Measurements from ENCODE around the gene RAD51B. TPM values are rescaled to one million over a fixed set of nuclear protein-coding genes. Genes with fewer than 3 reads are reported as not detected.

The RAD51B gene
- total RNA-seq, 1 experiment from 2014 or later: 7.2 TPM

- Histone ChIP-seq H3K36me3 (no peaks in the 10 kb centered on the region), H3K9me3 (no peaks in the 10 kb centered on the region), H3K27me3 (no peaks in the 10 kb centered on the region), H3K4me3 (no peak overlapping the region)
- DNase-seq: peak; percentile 41
Observed at GRCh38 chr14:68577802-68578541, 758.4 kb downstream of the RAD51B start.

DNA sequence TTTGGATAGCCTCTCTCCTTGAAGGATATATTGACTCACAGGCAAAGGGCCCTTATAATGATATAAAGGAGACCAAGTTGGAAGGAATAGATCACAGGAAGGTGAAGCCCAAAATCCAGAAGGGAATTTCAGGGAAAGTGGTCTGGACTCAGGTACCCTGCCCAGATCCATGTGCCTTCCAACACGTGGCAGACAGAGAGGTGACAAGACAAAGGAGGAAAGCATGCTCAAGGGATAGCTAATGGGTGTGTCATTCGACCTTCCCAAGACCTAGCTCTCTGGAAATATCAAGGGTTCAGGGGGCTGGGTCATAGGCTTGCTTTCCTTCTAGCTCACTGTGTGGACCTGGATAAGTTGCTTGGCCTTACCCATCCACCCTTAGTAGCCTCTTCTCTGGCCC, 759.0 kb downstream of the RAD51B start:
- no peaks in the 10 kb centered on the region for H3K36me3 ChIP-seq
- no peaks in the 10 kb centered on the region for H3K9me3 ChIP-seq
- DNase-seq: no peak
- H3K27me3 ChIP-seq: no peaks in the 10 kb centered on the region
- H3K4me3 ChIP-seq: no peak overlapping the region

GRCh38 chr14:68580096-68580645, 760.6 kb downstream of the RAD51B start:
- Histone ChIP-seq H3K9me3 (no peaks in the 10 kb centered on the region), H3K4me3 (no peak overlapping the region), H3K27me3 (no peaks in the 10 kb centered on the region), H3K36me3 (no peaks in the 10 kb centered on the region)
- no peak for DNase-seq

GRCh38 chr14:68580671-68581070, 761.1 kb downstream of the RAD51B start:
- Histone ChIP-seq H3K9me3 (no peaks in the 10 kb centered on the region), H3K4me3 (no peak overlapping the region), H3K36me3 (no peaks in the 10 kb centered on the region), H3K27me3 (no peaks in the 10 kb centered on the region)
- no peak for DNase-seq

GRCh38 chr14:68583548-68584280, 764.1 kb downstream of the RAD51B start:
- Histone ChIP-seq H3K27me3 (no peaks in the 10 kb centered on the region), H3K9me3 (no peaks in the 10 kb centered on the region), H3K36me3 (no peaks in the 10 kb centered on the region), H3K4me3 (no peak overlapping the region)
- no peak for DNase-seq

DNA sequence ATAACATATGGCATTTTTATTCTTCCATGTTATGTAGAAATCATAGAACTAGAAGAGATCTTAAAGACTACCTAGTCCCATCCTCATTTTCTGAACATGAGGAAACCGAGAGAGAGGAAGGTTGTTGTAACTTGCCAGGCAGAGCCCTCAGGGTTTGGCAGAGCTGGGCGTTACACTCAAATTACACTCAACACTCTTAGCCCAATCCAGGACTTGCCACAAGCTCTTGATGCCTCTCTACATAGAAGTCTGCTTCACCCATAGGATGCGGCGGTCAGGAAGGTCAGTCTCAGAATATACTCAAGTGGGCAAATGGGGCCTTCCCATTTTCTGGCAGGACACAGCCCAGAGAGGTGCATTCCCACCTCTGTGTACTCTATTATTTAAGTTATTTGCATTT, 765.2 kb downstream of the RAD51B start:
- no peak for DNase-seq
- H3K9me3 ChIP-seq: no peaks in the 10 kb centered on the region
- H3K4me3 ChIP-seq: no peak overlapping the region
- no peaks in the 10 kb centered on the region for H3K27me3 ChIP-seq
- H3K36me3 ChIP-seq: no peaks in the 10 kb centered on the region

DNA sequence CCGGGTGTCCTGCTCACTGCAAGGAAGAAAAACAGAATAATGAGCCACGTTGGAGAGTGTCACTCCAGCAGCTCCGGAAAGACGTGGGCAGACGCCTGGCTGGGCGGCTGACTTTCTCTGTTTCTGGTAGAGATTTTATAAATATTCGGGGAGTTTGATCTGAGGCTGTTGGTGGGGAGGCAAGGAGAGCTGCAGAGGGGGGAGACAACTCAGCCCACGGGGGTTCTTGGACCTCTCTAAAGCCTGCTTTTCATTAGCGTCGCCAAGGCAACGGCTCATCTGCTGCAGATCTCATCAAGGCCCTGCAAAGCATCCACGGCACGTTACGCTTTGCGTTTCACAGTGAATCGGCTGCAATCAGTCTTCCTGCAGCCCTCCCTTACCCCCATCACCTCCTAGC, 766.1 kb downstream of the RAD51B start:
- H3K27me3 ChIP-seq: no peaks in the 10 kb centered on the region
- H3K9me3 ChIP-seq: no peaks in the 10 kb centered on the region
- no peaks in the 10 kb centered on the region for H3K36me3 ChIP-seq
- H3K4me3 ChIP-seq: no peak overlapping the region
- no peak for DNase-seq

- Histone ChIP-seq H3K36me3 (no peaks in the 10 kb centered on the region), H3K4me3 (no peak overlapping the region), H3K27me3 (no peaks in the 10 kb centered on the region), H3K9me3 (no peaks in the 10 kb centered on the region)
- DNase-seq: no peak
Observed at GRCh38 chr14:68586896-68587751, 767.5 kb downstream of the RAD51B start.

DNA sequence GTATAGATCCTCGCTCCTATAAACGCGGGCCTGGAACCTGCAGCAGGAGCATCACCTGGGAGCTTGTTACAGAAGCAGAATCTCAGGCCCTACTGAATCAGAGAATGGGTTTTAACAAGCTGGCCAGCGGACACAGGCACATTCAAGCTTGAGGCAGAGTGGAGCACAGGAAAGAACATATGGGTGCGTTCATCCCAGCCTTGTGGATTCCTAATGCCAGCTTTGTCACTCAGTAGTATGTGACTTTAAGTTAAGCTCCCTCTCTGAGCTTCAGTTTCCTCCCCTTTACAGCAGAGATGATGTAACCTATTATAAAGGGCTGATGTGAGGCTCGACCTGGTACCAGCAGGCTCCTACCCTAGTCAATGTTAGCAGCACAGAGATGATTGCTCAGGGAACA, 768.4 kb downstream of the RAD51B start:
- Histone ChIP-seq H3K9me3 (no peaks in the 10 kb centered on the region), H3K27me3 (no peaks in the 10 kb centered on the region), H3K4me3 (no peak overlapping the region), H3K36me3 (no peaks in the 10 kb centered on the region)
- no peak for DNase-seq

DNA sequence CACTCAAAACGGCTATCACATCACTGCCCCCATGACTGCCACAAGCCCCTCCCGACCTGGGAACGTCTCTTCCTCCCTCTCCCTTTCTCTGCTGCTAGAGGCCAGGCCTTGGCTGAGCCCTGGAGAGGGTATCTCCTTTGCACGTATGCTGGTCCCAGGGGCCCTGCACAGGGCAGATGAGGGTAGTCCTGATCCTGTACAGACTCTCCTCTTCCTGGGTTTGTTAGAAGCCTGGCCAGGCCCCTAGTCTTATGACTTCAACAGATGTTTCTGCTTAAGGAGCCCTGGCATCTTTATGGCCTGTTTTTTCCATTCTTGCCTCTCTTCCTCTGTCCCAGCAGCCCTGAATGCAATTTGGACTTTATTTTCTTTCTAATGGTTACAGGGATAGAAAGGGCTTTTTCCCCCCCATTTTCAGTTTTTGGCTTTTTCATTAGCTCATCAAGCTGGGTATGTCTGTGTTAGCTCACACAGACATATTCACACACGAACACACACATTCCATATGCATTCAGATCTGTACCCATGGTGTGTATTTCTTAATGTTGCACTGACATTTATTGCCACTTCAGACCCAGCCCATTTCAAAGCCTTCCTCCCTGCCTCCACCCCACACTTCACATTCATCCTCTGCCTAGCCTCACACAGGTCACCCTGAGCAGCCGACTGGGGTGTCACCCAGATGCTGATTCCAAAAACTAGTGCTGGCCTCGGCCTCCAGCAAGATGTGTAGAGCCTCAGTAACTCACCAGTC, 770.0 kb downstream of the RAD51B start:
- Histone ChIP-seq H3K36me3 (no peaks in the 10 kb centered on the region), H3K9me3 (no peaks in the 10 kb centered on the region), H3K27me3 (no peaks in the 10 kb centered on the region), H3K4me3 (no peak overlapping the region)
- no peak for DNase-seq

- no peaks in the 10 kb centered on the region for H3K9me3 ChIP-seq
- H3K36me3 ChIP-seq: no peaks in the 10 kb centered on the region
- no peak for DNase-seq
- no peak overlapping the region for H3K4me3 ChIP-seq
- H3K27me3 ChIP-seq: no peaks in the 10 kb centered on the region
Observed at GRCh38 chr14:68590201-68590522, 770.6 kb downstream of the RAD51B start.

- no peak for DNase-seq
- Histone ChIP-seq H3K9me3 (no peaks in the 10 kb centered on the region), H3K4me3 (no peak overlapping the region)
Observed at GRCh38 chr14:68591786-68592185, 772.2 kb downstream of the RAD51B start.

DNA sequence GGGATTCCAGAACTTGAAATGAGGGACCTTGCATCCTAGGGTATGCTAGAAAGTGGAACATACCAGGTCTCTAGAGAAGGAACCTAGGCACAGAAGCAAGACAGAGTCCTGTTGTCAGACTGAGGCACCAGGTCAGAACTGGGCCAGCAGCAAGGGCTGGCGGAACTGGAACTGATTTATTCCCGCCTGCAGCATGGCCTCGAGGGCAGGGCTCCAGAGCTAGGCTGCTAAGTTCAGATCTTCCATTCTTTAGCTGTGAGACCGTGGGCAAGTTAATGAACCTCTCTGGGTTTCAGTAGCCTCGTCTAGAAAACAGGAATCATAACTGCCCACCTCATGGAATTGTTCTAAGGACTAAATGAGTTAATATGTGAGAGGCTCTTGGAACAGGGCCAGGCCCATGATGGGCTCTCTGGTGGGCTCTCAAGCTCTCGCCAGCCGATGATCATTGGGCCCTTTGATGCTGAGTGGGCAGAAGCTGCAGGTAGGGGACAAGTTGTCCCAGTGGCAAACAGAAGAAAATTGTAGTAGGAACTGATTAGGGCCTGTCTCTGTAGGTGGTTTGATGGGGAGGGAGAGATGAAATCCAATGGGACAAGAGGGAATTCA, 773.5 kb downstream of the RAD51B start:
- no peaks in the 10 kb centered on the region for H3K36me3 ChIP-seq
- H3K4me3 ChIP-seq: no peak overlapping the region
- H3K27me3 ChIP-seq: no peaks in the 10 kb centered on the region
- no peak for DNase-seq
- H3K9me3 ChIP-seq: no peaks in the 10 kb centered on the region

More at GRCh38 chr14:68591786-68592185, 772.2 kb downstream of the RAD51B start:
- no peaks in the 10 kb centered on the region for H3K36me3 ChIP-seq
- no peaks in the 10 kb centered on the region for H3K27me3 ChIP-seq

- H3K36me3 ChIP-seq: no peaks in the 10 kb centered on the region
- no peaks in the 10 kb centered on the region for H3K9me3 ChIP-seq
- DNase-seq: no peak
- no peaks in the 10 kb centered on the region for H3K27me3 ChIP-seq
- no peak overlapping the region for H3K4me3 ChIP-seq
Observed at GRCh38 chr14:68593806-68594536, 774.4 kb downstream of the RAD51B start.

DNA sequence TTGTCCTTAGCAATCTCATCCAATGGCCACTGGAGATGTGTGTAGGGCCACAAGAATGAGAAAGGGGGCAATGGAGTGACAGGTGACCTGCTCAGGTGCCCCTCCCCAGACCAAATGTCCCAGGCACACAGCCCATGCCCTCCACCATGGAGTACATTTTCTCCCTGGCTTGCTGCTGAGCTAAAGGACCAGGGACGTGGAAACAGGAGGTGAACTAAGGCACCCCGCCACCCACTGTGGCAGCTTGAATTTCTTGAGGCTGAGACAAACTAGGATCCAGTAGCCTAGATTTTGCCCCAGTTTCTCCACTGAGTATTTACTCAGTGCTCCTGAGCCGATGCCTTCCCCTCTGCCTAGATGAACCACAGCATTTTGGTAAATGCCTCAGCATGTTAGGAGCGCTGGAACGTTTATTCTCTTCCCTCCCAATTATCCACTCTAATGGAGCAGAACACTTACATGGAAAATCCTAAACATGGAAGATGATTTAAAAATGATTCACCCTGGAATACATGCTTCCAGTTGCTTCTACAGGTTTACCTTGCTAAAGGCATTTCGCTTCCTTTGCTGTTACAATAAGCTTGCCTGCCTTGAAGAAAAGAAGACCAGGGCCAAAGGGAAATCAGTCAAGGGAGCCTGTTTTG, 775.3 kb downstream of the RAD51B start:
- no peak overlapping the region for H3K4me3 ChIP-seq
- no peaks in the 10 kb centered on the region for H3K27me3 ChIP-seq
- H3K36me3 ChIP-seq: no peaks in the 10 kb centered on the region
- H3K9me3 ChIP-seq: no peaks in the 10 kb centered on the region
- DNase-seq: no peak

All from MG63 (cell line).